Measurements from ENCODE around the gene MYLK4.

The MYLK4 gene

DNA sequence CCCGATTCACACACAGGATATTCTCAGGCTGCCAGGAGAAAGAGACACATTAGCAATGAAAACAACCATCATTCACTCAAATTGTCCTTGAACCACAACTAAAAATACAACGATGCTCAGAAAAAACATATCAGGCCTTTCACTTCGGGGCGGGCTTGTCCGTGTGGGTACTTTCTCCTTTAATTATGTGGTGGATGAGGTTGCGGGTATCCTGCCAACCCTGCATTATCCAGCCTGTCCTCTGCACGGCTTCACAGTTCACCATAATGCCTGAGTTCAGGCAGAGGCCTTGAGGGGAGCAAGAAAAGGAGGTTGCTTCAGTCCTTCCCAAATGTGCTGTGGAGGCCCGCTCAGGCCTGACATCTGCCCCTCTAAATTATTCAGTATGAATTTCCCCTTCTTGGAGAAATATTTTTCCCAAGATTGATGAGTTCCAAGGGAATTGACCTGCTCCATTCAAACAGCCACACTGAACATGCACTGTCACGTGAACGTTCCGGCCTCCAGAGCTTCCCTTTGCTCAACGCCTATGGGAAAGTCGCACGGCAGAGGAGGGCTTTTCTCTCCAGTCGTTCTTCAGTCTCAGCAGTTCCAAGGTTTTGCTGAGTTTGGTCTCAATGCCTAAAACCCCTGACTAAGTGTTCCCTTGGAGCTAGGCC, 70.3 kb downstream of the MYLK4 start:
- in situ Hi-C loops (cut with MboI; ENCODE audit: low pct_unique_long_range_greater_than_20kb, low sequenced_read_pairs), result no loop called here

DNA sequence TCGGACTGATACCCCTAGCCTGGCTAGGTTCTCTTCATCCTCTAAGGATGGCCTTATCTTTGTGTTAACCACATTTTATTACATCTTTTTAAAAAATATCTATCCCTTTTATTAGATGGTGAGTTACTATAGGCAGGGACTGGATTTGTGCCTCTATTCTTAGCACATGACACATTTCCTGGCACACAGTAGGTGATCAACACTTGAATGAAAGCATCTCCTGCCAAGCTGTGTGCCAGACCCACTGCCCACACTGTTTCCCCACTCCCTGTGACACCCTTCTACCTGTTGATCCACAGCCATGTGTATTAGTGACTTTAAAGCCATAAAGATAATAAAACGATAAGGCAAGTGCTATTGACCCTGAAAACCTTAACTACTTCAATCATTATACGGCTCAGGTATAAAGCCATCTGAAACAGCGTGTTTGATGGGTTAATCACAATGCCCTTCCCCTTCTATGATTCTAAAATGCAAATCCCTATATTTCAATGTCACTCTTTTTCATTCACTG, 73.6 kb downstream of the MYLK4 start:
- in situ Hi-C loops (cut with MboI; ENCODE audit: low pct_unique_long_range_greater_than_20kb, low sequenced_read_pairs), result no loop called here
- DNase-seq, result no peak

More for the DNA sequence above, 70.3 kb downstream of the MYLK4 start:
- no peak for DNase-seq

DNA sequence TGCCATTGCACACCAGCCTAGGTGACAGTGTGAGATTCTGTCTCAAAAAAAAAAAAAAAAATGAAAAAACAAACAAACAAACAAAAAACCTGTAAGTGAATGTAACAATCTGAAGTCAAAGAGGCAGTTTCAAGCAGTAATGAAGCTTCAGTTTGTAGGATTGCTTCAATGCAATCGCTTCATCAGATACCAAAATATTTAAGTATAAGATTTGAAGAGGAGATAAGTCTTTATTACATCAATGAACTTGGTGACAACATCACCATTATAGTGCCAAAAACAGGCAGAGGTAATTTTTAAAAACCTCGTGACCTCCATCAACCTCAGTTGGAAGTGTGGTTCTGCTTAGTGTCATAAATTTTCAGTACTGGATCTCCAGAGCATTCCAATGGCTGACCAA, 74.7 kb downstream of the MYLK4 start:
- in situ Hi-C loops (cut with MboI; ENCODE audit: low pct_unique_long_range_greater_than_20kb, low sequenced_read_pairs), result no loop called here
- no peak for DNase-seq

DNA sequence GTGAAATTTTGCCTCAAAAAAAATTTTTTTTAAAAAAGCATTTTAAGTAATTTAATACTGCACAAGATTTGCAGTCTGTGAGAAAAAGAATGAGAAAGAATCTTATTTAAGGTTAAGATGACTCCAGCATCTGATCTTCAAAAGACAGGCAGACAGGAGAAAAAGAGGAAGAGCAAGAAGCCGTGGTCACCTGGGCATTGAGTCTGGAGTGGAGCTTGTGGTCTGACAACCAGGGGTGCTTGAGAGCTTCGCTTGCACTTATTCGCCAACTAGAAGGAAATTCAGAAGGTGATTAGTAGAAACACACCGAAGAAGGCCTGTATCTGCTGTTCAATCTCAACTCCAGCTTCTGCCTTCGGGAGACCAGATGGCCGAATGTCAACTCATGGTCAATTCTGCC, 75.9 kb downstream of the MYLK4 start:
- peak; percentile 32 for DNase-seq
- in situ Hi-C loops (cut with MboI; ENCODE audit: low pct_unique_long_range_greater_than_20kb, low sequenced_read_pairs), result no loop called here

DNA sequence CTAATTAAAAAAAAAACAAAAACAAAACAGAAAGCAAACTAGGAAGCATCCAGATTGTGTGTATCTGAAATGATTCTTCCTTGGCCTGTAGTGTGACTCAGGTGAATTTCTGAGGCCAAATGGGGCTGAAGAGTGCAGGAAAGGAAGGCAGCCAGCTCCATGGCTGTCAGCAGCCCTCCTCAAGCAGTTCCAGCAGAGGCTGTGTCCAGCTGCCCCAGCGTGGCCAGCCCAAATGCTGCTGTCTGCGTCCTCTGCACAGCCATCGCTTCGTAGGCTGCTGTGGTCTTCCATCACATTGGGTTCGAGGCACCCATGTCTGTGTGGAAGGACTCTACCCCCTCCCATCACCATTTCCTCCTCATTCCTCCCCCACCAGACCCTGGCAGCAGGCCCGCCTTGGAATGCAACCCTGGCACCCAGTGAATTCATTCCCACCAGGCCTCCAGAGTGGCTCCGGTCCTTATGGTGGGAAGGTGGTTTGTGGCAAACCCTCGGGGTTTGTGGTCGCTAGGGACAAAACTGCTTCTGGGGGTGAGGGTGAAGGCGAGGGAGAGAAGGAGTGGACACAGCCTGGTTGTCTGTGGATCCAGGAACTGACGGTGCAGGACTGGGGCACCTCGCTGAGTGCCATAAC, 81.5 kb downstream of the MYLK4 start:
- DNase-seq, result no peak
- in situ Hi-C loops (cut with MboI; ENCODE audit: low pct_unique_long_range_greater_than_20kb, low sequenced_read_pairs), result no loop called here

DNA sequence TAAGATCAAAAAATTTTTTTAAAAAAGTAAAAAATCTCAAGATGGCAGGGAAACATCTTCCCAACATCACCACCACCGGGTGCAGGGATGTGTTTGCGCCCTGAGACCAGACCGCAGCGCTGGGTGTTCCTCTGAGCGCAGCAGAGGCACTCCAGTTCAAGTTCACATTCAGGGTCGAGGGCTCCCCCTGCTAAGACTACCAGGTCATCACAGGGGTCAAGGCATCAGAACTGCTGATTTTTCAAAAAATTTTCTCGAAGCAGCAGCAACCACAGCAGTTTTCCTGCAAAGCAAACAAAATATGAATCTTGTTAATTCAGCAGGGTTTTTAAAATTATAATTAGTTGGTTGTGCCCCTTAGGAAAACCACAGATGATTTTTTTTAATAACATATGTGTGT, 83.1 kb downstream of the MYLK4 start:
- DNase-seq, result no peak
- in situ Hi-C loops (cut with MboI; ENCODE audit: low pct_unique_long_range_greater_than_20kb, low sequenced_read_pairs), result no loop called here

DNA sequence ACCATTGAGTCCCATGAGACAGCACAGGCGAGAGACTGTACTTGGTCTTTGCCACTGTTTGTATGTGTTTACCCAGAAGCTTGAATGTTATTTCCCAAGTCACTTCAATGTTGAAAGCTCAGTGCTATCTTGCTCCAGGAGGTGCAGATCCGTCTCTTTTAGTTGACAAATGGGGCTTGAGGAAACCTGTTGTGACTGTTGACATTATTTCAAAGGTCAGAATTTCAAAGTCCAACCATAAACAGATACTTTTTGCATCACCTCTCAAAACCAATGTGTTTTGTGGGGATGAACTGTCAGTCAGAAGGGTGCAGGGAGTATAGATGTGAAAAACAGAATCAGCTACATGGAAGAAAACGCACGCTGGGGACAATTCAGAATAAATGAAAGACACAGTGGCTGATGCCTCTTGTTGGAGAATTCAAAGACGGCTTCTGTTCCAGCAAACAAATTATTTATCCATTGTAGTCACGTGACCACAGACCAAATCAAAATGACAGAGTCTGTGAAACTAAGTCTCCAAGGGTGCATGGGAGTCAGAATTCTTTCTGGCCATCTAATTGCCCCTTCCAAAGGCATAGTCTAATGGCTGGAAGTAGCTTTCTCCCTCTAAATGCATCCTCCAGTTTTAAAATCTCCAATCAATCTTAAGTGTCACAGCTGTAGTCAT, 83.7 kb downstream of the MYLK4 start:
- in situ Hi-C loops (cut with MboI; ENCODE audit: low pct_unique_long_range_greater_than_20kb, low sequenced_read_pairs), result no loop called here
- no peak for DNase-seq

DNA sequence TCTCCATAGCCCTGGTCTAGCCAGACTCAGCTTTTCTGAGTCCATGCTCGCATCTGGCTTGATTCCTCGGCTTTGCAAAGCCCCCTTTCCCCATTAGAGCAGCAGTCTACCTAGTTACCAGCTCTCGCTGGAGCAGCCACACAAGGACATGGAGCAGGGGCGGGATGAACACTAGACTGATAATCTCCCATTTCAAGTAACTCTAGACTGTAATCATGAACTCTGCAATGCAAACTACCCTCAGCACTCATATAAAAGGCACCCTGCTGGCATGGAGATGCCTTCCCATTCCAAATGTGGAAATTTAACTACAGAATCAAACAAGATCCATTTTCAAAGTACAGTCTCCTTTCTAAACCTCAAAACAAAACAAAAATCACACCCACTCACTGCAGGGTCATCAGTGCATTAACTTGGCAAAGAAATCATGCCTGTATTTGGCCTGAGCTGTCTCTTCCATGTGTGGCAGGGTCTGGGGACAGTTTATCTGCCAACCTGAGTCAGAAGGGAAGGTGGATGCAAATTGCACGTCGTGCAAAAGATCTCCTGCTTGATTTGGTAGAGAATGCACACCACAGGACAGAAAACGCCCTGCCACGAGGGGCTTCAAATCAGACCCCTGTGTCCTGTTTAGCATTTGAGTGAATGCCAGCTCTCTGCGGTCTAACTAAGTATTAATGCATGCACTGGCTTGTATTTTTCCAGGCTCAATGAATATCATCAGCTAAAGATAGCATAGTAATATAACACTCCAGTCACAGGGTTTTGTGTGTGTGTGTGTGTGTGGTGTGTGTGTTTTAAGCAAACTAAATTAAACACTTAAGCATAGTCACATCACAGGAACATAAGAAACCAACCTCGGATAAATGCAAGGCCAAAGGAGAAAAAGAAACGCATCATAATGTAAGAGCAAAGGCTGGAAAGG, 85.3 kb downstream of the MYLK4 start:
- DNase-seq, result no peak
- in situ Hi-C loops (cut with MboI; ENCODE audit: low pct_unique_long_range_greater_than_20kb, low sequenced_read_pairs), result no loop called here

DNA sequence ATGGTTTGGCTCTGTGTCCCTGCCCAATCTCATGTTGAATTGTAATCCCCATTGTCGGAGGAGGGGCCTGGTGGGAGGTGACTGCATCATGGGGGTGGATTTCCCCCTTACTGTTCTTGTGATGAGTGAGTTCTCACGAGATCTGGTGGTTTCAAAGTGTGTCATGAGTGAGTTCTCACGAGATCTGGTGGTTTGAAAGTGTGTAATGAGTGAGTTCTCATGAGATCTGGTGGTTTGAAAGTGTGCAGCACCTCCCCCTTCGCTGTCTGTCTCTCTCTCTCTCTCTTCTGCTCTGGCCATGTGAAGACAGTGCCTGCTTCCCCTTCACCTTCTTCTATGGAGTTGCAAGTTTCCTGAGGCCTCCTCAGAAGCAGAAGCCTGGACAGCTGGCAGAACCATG, 87.6 kb downstream of the MYLK4 start:
- in situ Hi-C loops (cut with MboI; ENCODE audit: low pct_unique_long_range_greater_than_20kb, low sequenced_read_pairs), result no loop called here
- peak; percentile 43 for DNase-seq

DNA sequence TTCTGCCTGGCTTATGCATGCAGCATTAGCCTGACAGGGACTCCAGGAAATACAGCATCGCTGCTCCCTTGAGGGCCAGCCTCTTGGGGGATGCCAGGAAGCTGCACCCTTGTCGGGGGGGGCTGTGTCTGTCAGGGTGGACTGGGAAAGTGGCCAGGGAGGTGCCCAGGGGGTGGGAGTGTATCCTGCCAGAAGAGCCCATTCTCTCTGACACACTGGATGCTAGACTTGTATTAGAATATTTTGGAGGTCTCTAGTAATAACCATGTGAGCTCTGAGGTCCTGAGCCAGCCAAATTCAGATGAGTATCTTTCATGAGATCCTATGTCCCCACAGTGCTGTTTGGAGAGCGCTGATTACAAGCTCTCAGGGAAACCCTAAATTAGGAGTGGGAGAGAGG, 89.1 kb downstream of the MYLK4 start:
- in situ Hi-C loops (cut with MboI; ENCODE audit: low pct_unique_long_range_greater_than_20kb, low sequenced_read_pairs), result no loop called here
- DNase-seq, result no peak

DNA sequence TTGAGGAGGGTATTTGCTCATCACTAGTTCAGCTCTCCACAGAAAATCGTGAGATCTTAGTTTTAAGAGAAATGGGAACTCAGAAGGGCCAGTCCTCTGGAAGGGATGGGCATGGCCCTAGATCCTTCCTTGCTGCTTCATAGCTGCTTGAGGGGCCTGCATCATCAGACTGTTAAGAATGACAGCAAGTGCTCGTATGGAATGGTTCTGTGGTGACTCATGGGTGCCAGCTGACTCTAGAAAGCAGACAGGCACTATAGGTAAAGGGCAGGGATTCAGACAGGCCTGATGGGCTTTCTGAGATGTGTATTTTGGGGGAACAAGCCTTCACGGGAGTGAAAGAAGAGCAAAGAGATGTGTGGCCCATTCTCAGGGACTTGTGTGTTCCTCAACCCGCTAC, 90.8 kb downstream of the MYLK4 start:
- in situ Hi-C loops (cut with MboI; ENCODE audit: low pct_unique_long_range_greater_than_20kb, low sequenced_read_pairs), result no loop called here

DNA sequence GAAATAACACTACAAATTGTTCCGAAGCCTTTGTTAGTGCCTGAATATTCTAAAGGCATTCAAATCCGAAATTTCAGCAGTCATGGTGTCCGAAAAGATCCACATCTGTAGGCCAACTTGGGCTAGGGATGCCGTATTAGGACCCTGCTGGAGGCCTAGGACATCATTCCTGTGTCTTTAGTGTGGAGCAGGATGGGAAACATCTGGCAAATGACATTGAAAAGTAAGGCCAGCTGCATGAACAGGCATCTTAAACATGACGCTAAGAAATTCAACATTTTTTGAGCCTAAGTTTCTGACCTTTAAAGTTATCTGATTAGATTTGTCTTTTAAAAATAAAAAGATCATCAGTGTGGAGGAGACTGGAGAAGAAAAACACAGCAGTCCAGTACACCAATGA, 91.3 kb downstream of the MYLK4 start:
- DNase-seq, result no peak
- in situ Hi-C loops (cut with MboI; ENCODE audit: low pct_unique_long_range_greater_than_20kb, low sequenced_read_pairs), result no loop called here

More for the DNA sequence above, 90.8 kb downstream of the MYLK4 start:
- DNase-seq, result no peak

DNA sequence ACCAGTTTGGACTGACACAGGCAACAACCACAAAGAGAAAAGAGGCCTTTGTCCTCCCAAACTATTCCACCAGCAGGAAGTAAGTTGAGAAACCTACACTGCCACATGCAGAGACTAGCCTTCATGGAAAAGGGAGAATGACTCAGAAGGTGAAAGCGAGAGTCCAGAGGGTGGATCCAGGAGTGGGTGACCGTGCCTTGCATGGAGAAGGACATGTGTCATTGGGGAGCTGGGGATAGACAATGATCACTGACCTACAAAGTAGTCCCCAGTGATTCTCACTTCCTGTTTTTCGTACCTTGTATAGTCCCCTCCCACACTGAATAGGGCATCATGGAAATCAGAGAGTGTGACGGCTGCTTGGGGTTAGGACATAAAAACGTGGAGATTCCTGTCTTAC, 91.9 kb downstream of the MYLK4 start:
- peak; percentile 35 for DNase-seq
- in situ Hi-C loops (cut with MboI; ENCODE audit: low pct_unique_long_range_greater_than_20kb, low sequenced_read_pairs), result no loop called here

DNA sequence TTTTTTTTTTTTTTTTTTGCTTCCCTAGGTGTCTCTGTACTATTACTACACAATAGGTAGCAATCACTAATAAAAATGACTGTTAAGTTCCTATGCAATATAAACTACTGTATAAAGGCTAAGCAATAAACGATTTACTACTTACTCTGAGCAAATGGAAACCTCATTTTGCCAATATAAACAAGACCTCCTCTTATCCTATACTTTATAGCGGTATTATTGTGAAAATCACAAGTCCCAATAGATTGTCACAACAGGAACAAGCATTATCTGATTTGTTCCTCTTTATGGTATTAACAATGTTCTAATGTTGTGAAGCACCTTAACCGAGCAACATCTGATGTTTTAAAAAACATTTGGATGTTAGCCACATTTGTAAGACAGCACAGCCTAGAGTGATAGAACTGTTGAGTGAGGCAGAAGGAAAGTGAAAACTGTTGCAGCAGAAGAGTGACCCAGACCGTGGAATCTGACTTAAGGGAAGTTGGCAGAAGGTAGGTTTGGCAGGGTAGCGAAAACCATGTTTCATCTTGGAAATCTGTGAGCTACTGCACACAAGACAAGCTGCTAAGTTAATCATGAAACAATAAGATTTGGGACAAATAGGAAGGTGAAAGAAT, 94.2 kb downstream of the MYLK4 start:
- no peak for DNase-seq
- in situ Hi-C loops (cut with MboI; ENCODE audit: low pct_unique_long_range_greater_than_20kb, low sequenced_read_pairs), result no loop called here

DNA sequence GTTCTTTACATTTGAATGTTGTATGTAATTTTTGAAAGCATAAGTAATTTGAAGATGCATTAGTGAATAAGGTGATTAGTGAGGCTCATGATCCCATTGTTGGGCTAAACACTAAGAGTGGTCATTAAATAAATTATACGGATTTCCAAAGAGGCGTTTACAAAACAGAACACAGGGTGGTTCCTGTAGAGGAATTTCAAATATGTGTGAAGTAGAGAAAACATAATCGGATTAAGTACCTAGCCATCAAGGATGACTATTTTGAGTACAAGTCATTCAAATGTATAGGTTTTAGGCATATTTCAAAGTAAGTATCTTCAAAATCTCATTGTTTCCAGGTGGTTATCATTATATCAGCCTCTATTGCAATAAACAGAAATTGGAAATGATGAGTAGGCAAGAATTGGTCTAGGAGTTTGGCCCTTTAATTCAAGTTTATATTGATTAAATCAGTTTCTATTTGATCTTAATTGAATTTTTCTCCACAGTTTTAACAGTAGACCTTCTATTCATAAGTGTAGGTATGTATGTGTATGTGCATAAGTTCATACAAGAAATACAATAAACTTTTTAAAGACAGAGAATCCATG, 94.8 kb downstream of the MYLK4 start:
- DNase-seq, result no peak
- in situ Hi-C loops (cut with MboI; ENCODE audit: low pct_unique_long_range_greater_than_20kb, low sequenced_read_pairs), result no loop called here

DNA sequence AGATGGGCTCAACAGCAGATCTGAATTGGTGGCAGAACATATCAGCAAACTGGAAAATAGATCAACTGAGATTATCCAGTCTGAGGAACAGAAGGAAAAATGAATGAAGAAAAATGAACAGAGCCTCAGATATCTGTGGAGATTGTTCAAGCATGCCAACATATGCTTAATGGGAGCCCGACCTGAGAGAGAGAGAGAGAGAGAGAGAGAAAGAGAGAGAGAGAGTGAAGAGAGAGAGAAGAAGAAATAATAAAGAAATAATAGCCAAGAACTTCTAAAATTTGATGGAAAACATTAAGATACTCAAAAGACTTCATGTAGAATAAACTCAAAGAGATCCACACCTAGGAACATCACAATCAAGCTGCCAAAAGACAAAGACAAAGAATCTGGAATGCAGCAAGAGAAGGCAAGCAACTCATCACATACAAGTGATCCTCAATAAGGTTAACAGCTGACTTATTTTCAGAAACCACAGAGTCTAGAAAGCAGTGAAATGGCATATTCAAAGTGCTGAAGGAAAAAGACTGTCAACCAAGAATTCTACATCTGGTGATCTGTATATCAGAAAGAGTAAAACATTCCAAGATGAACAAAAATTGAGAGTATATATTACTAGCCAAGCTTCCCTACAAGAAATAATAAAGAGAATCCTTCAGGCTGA, 97.2 kb downstream of the MYLK4 start:
- no peak for DNase-seq
- in situ Hi-C loops (cut with MboI; ENCODE audit: low pct_unique_long_range_greater_than_20kb, low sequenced_read_pairs), result no loop called here

DNA sequence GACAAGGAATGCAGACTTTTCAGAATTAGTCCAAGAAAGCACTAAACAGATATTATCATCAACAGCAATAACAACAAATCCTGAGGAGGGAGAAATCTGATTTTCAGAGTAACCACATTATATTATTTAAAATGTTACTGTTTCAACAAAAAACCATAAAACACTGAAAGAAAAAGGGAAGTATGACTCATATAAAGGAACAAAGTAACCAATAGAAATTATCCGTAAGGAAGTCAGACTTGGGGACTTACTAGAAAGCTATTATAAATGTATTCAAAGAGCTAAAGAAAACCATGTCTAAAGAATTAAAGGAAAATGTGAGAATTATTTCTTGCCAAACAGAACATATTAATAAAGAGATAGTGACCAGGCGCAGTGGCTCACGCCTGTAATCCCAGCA, 98.1 kb downstream of the MYLK4 start:
- no peak for DNase-seq
- in situ Hi-C loops (cut with MboI; ENCODE audit: low pct_unique_long_range_greater_than_20kb, low sequenced_read_pairs), result no loop called here

DNA sequence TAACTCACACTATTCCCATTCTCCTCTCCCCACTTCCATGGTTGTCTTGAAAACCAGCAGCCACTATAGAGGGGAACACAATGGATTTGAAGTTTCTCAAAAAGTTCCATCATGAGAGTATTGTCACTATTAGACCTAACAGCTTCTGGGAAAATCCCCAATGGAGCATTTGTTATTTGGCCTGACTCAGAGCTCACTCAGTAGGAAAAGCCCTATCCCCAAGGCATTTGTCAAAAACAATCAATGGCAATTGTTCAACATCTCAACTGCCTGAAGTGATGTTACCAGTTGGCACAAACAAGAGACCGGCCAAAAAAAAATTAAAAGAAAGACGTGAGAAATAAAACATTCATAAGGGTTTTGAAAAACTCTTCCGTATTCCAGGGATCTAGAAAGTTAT, 98.8 kb downstream of the MYLK4 start:
- DNase-seq, result no peak
- in situ Hi-C loops (cut with MboI; ENCODE audit: low pct_unique_long_range_greater_than_20kb, low sequenced_read_pairs), result no loop called here
